Measurements from ENCODE around the gene TPST1.
A peak's percentile ranks its signal among the peaks of the same experiment; 100 is the strongest.
"Not testable (repeated sequence)": the region's sequence is repeated elsewhere in the genome, so short reads cannot be mapped to it uniquely, and the experiment has no call there.

TPST1 gene

DNA sequence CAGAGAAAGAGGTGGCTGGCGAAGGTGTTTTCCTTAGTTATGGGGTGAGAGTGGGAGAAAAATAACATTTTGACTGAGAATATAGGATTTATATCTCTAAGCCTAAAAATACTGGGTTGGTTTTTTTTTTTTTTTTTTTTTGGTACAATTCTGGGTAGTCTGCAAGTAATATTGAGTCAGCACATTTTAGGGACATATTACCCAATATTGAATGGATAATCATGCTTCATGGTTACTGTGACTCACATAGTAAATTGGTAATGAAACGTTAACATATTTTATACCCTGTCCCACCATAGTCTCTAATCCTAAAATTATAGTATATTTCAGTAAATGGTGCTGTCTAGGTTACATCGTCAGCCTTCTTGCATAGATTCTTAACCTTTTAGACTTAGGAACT lies 91.4 kb downstream of the TPST1 start:
- DNase-seq, result no peak

DNA sequence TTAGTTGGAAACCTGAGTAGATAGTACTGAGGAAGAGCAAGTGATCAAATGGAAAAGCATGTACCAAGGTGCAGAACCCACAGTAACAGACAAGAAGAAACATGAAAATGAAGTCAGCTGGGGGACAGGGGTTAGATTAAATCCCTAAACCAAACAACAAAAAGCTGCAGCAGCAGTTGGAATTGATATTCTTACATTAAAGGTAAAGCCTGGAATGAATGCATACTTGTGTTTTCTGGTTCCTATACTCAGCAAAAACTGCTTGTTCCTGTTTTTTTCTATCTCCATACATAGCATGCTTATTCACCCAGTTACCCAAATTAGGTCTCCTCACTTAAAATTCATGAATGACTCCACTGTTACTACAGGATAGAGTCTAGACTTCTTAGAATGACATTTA lies 92.4 kb downstream of the TPST1 start:
- no peak for DNase-seq

DNA sequence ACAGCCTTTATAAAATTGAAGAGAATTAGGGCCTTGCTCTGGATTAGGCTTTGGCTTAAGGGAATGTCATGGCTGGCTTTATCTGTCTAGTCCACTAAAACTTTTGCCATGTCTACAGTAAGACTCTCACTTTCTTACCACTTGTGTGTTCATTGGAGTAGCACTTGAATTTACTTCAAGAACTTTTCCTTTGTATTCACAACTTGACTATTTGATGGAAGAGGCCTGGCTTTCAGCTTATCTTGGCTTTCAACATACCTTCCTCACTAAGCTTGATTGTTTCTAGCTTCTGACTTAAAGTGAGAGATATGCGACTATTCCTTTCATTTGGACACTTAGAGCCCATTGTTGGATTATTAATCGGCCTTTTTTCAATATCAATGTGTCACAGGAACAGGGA lies 96.1 kb downstream of the TPST1 start:
- no peak for DNase-seq

DNA sequence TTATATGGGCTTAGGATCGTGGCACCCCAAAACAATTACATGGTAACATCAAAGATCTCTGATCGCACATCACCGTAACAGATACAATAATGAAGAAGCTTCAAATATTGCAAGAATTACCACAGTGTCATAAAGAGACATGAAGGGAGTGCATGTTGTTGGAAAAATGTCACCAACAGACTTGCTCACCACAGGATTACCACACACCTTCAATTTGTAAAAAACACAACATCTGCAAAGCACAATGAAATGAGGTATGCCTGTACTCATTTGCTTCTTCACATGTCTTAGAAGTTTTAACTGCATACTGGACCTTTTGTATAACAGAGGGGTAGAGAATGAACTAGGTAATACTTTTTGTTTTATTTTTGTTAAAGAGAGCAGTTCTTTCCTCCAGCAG lies 96.6 kb downstream of the TPST1 start:
- DNase-seq, result no peak

DNA sequence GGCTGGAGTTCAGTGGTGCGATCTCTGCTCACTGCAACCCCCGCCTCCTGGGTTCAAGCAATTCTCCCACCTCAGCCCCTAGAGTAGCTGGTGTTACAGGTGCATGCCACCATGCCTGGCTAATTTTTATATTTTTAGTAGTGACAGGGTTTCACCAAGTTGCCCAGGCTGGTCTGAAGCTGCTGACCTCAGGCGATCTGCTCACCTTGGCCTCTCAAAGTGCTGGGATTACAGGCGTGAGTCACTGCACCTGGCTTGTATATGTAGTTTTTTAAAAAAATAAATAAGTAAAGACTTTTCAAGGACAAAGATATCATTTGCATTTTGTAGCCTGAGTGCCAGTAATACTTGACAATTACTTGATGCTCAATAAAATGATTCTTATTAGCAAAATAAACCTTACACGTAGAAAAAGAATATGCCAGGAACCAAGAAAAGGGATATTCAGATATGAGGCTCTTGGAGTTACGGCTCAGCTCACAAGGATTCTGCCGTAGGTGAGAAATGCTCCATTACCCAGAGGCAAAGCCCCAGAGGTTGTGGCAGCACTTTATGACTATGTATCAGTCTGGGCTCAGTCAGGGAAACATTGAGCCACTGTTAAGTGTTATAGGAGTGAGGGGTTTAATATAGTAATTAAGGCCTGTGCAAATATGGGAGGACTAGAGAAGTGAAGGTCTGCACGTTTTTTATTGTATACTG lies 98.5 kb downstream of the TPST1 start:
- DNase-seq, result peak in 1 of 3 experiments; percentile 40

DNA sequence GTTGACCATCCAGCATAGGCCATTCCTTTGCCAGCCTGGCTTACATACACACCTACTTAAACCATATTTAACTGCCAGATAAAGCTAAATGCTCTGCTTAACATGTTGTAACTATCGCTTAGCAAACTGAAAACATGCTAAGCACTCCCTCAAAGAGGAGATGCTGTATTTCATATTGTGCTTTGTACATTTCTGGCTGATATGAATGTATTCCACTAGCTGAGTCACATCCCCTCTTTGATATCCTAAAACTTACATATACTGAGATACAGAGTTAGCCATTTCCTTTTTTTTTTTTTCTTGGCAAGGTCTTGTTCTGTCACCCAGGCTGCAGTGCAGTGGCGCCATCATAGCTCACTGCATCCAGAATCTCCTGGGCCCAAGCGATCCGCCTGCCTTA lies 99.4 kb downstream of the TPST1 start:
- DNase-seq, result no peak

DNA sequence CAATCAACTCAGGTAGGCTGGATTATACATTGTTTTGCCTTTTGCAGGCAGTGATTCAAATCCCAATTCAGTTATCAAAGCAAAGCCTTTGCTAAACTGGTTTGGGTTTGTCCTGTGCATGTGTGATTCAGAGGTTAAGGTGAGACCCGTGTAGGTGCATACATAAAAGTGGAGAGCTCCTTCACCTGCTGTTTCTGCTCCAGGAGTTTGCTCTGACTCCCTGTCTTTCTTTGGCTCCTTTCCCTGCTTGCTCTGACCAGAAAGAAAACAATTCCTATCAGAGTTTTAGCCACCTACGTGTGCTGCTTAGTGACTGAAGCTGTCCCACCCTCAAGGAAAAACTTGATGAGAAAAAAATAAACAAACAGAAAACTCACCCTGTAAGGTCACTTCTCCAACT lies 101.1 kb downstream of the TPST1 start:
- no peak for DNase-seq

DNA sequence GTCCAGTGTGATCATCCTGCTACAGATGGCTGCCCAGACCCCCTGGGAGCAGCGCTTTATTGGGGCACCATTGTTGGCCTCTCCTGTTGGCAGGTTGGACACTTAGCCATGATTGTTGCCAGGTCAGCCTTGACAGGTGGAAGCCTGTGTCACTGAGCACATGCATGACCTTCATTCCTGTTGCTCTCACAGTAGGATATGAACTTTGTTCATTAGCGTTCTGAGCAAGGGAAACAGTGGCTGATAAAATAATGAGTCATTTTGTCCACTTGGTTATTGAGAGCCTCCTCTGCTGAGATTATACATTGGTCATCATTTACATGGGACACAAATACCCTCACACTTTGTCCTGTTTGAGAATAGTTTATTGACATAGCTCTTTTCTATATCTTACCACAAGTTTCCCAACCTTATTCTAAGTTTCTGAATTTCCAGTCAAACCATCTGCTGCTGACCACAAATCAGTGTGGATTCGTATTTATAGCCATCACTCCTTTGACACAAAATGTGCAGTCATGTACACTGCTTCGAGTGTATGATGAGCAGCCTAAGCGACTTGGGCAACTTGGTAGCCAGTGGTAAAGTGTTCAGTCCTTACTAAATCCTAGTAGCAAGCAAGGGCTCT lies 102.6 kb downstream of the TPST1 start:
- DNase-seq, result peak in 1 of 3 experiments; percentile 14

DNA sequence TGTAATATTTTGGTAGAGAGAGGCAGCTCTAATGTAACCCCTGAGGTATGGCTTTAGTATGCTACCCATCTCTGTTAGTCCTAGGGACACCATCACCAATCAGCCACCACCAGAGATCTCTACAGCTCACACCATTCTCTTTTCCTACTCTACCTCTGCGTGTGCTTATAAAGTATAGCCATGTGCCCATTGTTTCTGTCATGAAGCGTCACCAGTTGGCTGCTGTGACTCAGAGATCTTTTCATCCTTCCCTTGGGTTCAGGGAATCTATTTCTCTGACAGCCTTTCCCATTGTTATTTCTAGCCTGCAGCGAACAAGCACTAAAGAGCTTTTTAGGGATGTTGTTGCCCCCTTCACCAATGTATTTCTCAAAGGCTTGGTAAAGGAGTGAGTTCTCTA lies 103.3 kb downstream of the TPST1 start:
- DNase-seq, result no peak

DNA sequence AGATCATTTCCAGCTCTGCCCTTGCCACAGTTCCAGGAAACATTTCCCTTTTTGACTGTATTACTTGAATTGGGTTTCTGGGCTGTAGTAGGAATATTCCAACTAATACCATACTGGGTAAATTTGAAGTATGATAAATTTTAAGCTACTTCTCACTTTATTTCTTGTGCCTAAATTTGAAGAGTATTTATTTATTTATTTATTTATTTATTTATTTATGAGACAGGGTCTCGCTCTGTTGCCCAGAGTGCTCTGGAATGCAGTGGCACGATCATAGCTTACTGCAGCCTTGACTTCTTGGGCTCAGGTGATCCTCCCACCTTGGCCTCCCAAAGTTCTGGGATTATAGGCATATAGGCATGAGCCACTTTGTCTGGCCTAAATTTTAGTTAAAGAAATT lies 105.5 kb downstream of the TPST1 start:
- DNase-seq, result no peak

DNA sequence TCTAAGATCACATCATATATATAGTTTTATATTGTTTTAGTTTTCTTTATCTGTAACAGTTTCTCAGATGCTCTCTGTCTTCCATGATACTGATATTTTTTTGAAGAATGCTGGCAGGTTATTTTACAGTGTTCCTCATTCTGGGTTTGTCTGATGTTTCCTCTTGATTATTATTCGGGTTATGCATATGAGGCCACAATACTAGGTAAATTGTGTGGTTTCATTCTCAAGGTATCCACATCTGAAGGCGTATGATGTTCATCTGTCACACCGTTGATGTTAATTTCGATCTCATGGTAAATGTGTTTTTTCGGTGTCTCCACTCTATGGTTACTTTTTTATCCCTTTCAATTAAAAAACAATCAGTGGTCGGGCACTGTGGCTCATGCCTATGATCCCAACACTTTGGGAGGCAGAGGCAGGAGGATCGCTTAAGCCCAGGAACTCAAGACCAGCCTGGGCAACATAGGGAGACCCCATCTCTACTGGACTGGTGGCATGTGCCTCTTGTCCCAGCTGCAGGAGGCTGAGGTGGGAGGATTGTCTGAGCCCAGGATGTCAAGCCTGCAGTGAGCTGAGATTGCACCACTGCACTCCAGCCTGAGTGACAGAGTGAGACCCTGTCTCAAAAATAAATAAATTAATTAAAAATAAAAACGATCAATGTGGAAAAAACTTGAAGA lies 108.9 kb downstream of the TPST1 start:
- no peak for DNase-seq

DNA sequence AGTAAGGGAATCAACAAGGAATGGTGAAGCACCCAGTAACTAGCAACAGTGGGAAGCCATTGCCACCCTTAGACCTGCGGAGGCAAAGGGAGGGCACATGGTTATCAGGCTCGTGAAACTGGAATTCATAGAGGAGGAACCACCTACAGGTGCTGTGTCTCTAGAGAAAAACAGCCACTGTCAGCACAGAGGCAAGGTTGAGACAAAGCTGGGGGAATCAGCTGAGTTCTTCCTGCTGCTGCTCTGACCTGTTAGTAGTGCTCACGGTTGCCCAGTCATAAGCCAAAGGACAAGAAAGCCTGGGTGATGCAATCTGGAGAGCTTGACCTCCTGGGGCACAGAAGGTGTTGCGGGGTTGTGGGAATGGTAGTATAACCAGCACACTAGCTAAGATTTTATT lies 110.1 kb downstream of the TPST1 start:
- no peak for DNase-seq

DNA sequence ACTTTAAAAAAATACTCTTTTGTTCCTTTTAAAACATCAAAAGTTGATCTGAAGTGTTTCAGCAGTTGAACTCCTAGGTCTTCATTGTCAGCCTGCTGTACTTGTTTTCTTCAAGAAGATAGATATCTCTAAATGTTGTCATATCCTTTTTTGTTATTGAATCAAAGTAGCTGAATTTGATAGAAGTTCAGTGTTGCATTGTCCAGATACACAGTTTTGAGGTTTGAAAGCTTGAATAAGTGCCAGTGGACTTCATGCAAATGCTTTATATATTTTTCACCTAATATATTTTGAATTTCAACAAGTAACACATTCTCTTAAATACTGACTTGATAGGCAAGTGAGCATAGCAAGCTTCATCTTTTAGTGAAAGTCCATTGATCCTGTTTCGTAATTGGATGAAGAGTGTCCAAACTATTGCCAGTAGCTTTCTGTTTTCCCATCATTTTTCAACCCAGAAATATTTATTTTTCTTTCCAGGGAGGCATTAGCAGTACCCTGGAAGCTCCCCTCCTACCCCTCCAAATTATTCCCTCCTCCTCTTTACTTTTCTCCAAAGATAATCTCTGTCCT lies 114.4 kb downstream of the TPST1 start:
- no peak for DNase-seq

DNA sequence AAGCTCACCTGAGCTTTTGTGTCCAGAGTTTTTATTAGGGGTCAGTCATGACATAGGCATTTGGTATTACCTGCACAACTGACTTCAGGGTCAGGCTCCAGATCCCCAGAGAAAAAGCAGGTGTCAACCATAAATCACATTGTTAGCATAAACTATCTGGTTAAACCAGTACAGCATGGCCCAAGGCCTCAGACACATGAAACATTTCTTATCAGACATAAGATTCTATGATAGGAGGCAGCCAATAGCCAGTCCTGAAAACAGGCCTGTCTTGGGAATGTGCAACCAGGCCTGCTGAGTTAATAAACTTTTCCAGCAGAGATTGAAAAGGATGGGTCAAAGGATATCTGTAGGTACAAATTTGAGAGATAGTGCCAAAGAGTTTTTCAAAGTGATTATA lies 116.1 kb downstream of the TPST1 start:
- no peak for DNase-seq

DNA sequence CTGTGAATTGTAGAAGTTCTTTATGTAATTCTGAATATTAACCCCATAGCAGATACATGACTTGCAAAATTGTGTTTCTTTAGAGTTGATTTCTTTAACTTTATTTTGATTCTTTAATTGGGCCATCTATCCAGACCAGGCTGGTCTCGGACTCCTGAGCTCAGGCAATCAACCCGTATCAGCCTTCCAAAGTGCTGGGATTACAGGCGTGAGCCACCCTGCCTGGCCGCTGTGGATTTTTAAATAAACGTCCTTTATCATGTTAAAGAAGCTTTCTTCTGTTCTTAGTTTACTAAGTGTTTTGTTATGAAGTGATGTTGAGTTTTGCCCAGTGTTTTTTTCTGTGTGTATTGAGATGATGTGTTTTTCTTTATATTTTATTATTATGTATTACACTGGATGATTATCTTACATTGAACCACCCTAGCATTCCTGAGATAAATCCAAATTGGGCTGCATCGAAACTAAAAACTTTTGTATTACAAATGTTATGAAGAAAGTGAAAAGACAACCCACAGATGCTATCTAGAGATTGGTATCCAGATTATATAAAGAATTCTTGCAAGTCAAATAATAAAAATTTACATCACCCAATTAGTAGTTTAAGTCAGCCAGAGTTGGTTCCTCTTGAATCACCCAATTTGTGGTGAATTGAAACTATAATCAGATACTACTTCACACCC lies 118.1 kb downstream of the TPST1 start:
- DNase-seq, result no peak

DNA sequence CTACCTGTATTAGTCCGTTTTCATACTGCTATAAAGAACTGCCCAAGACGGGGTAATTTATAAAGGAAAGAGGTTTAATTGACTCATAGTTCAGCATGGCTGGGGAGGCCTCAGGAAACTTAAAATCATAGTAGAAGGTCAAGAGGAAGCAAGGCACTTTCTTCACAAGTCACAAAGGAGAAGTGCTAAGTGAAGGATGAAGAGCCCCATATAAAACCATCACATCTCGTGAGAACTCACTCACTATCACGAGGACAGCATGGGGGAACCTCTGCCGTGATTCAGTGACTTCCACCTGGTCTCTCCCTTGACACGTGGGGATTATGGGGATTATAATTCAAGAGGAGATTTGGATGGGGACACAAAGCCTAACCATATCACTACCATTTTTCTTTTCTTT lies 119.9 kb downstream of the TPST1 start:
- DNase-seq, result not testable (repeated sequence)

DNA sequence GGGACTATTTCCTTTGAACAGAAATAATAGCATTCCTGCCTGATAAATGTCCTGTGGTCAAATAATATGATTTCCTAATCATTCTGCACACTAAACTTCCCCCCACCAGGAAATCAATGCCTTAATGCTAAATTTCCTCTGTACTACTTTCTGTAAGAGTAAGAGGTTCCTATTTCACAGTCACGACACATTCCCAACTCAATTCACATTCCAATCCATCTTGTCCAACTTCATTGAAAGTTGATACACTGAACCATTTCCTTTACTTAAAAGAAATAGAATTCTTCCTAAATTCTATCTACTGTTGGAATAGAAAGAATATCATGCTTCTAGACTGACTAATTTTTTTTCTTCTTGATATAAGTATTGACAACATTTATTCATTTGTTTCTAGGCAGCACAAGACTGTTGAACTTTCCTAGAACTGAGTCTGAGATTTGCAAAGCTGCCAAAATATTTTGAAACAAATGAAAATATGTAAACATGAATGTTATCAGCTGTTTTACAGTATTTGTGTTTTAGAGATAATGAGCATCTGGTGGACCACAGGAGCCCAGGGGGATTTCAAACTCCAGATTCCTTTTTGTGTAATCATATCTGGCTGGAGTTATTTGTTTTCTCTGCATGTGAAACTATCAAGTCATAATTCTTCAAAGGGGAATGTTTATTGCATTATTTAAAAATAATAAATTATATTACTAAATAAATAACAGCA lies 121.5 kb downstream of the TPST1 start:
- peak in 1 of 3 experiments; percentile 30 for DNase-seq

DNA sequence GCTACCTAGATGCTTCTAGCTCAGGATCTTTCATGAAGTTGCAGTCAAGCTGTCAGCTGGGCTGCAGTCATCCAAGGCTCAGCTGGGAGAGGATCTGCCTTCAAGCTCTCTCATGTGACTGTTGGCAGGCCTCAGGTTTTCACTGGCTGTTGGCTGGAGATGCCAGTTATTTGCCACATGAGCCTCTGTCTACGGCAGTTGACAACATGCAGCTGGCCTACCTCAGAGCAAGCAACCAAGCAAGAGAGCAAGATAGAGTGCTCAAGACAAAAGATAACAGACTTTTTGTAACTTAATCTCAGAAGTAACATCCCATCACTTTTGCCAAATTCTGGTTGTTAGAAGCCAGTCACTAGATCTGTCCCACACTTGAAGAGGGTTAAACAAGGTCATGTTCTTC lies 125.8 kb downstream of the TPST1 start:
- DNase-seq, result no peak

DNA sequence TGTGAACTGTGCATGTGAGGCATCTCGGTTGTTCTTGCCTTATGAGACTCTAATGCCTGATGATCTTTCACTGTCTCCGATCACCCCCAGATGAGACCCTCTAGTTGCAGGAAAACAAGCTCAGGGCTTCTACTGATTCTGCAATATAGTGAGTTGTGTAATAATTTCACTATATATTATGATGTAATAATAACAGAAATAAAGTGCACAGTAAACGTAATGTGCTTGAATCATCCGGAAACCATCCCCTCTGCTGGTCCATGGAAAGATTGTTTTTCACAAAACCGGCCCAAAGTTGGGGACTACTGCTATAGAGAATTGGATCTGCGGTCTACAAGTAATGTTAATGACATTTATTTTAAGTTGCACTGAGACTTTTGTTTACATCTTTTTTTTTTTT lies 126.7 kb downstream of the TPST1 start:
- DNase-seq, result no peak

DNA sequence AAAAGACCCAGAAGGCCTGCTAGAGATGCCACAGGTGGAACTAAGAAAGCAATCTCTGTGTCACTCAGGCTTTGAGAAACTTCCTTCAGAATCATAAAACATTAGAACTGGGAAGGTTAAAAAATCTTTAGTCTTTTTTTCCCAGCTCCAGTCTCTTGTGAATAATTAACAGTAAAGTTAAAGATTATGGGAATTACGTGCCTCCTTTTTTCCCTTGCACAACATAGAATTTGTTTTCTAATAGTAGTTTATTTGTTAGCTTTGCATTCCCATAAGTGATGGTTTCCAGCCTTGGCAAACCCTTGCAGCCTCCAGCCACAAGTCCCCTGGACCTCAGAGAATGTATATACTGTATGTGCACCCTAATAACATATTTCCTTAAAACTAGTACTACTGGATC lies 128.3 kb downstream of the TPST1 start:
- DNase-seq, result no peak

DNA sequence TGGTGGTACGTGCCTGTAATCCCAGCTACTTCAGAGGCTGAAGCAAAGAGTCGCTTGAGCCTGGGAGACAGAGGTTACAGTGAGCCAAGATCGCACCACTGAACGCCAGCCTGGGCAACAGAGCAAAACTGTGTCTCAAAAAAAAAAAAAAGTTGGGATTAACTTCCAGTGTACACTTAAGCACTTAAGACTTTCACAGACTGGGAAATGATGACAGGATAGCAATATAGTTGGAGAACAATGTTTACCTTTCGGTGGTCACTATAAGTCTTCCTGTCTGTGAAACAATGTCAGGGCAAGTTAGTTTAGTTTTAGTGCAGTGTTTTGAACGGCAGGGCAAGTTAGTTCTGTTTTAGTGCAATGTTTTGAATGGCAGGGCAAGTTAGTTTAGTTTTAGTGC lies 130.2 kb downstream of the TPST1 start:
- no peak for DNase-seq

DNA sequence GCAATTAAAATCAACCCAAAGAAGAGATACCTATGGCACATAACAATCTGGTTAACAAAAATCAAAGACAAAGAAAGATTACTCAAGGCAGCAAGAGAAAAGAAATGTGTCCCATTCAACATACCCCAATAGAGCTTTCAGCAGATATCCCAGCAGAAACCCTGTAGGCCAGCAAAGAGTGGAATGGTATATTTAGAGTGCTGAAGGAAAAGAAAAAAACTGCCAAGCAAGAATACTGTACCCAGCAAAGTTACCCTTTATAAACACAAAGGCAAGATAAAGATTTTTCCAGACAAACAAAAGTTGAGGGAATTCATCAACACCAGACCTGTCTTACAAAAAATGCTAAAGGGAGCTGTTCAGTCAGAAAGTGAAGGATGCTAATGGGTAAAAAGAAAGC lies 131.6 kb downstream of the TPST1 start:
- DNase-seq, result no peak

DNA sequence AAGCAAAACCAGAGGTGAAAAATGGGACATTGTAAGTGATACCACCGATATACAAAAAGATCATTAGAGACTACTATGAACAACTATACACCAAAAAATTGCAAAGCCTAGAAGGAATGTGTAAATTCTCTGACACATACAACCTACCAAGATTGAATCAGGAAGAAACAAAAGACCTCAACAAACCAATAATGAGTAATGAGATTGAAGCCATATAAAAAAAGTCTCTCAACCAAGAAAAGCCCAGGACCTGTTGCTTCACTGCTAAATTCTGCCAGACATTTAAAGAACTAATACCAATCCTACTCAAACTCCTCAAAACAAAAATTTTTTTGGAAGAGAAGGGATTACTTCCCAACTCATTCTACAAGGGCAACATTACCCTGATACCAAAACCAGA lies 134.0 kb downstream of the TPST1 start:
- DNase-seq, result no peak

Data from NCI-H1417 (cell line).